Smooth muscle cell (in vitro differentiated cells): Measurements from ENCODE around the gene COL5A3. TPM values are rescaled to one million over a fixed set of nuclear protein-coding genes. Genes with fewer than 3 reads are reported as not detected.

Source experiments
- DNase-seq: peaks from one replicate; lab custom pipeline; 2025; ENCODE audit not compliant: unreplicated experiment; lab: John Stamatoyannopoulos, UW
- H2AFZ ChIP-seq: fragments of 200-600 bp; sonication (generic); 2 replicates; pipeline ENCODE4 v1.6.0; 2016; ENCODE audit warnings: antibody characterized with exemption, low read depth, mild to moderate bottlenecking
- H3F3A ChIP-seq: fragments of 200-600 bp; sonication (generic); 2 replicates; pipeline ENCODE4 v1.6.0; 2017; ENCODE audit warnings: antibody characterized with exemption, low read depth
- H3K27ac ChIP-seq: fragments of 200-600 bp; sonication (generic); 2 replicates; pipeline ENCODE4 v1.5.1; 2016; ENCODE audit warnings: low read depth, mild to moderate bottlenecking
- H3K27me3 ChIP-seq: fragments of 200-600 bp; sonication (generic); 2 replicates; pipeline ENCODE4 v1.6.1; 2016; ENCODE audit warnings: low read depth, mild to moderate bottlenecking
- H3K36me3 ChIP-seq: fragments of 200-600 bp; sonication (generic); 2 replicates; pipeline ENCODE4 v1.5.1; 2016; ENCODE audit warnings: low read depth
- H3K4me1 ChIP-seq: fragments of 200-600 bp; sonication (generic); 2 replicates; pipeline ENCODE4 v1.5.1; 2016; ENCODE audit warnings: low read depth
- H3K4me2 ChIP-seq: fragments of 200-600 bp; sonication (generic); 2 replicates; pipeline ENCODE4 v1.6.0; 2016; ENCODE audit warnings: mild to moderate bottlenecking
- H3K4me3 ChIP-seq: fragments of 200-600 bp; sonication (generic); 2 replicates; pipeline ENCODE4 v1.5.1; 2016; ENCODE audit warnings: mild to moderate bottlenecking
- H3K79me2 ChIP-seq: fragments of 200-600 bp; sonication (generic); 2 replicates; pipeline ENCODE4 v1.6.0; 2016; ENCODE audit warnings: low read depth, mild to moderate bottlenecking
- H3K9ac ChIP-seq: fragments of 200-600 bp; sonication (generic); 2 replicates; pipeline ENCODE4 v1.6.0; 2016; ENCODE audit warnings: low read depth
- H3K9me3 ChIP-seq: fragments of 200-600 bp; sonication (generic); replicated peaks from 2 replicates; pipeline ENCODE4 v1.5.1; 2016; ENCODE audit warnings: low read depth
- H4K20me1 ChIP-seq: fragments of 200-600 bp; sonication (generic); 2 replicates; pipeline ENCODE4 v1.6.0; 2016; ENCODE audit warnings: low read depth
- CTCF ChIP-seq: fragments of 200-600 bp; sonication (generic); IDR thresholded peaks from 2 replicates; pipeline ENCODE4 v1.5.1; 2017; ENCODE audit warnings: borderline replicate concordance, mild to moderate bottlenecking, antibody characterized with exemption; ENCODE audit not compliant: insufficient read depth, poor library complexity, severe bottlenecking
- WGBS: methylation state at CpG from one replicate; pipeline ENCODE4 v1.1.7; 2016; ENCODE audit warnings: low lambda C conversion rate; 5-methylcytosine and 5-hydroxymethylcytosine counted together
- polyA plus RNA-seq: library from polyadenylated mRNA; unstranded; fragments of >200 nt; fragmentation: Nextera tagmentation; extraction: Ambion mirVana; gene quantifications from 2 replicates; pipeline ENCODE4 v1.2.1, GENCODE V29; 2016
- total RNA-seq: library from RNA; depleted of rRNA; stranded (reverse); fragments of >200 nt; gene quantifications from 2 replicates; pipeline ENCODE4 v1.2.3, GENCODE V29; 2014

COL5A3 gene
- total and polyA plus RNA-seq, 2 experiments from 2014 or later, result 12.8 to 14.4 TPM

- no peak overlapping the region for H2AFZ ChIP-seq
- no peak for DNase-seq
- WGBS, result 31% methylated on average over 14 of the region's 22 CpGs
- H3F3A ChIP-seq, result peaks cover 16% of the 10 kb centered on the region
- no peaks in the 10 kb centered on the region for H3K9me3 ChIP-seq
- H4K20me1 ChIP-seq, result no peaks in the 10 kb centered on the region
- no peak overlapping the region for H3K27ac ChIP-seq
- no peak for TF ChIP-seq CTCF
- peaks cover 34% of the 10 kb centered on the region for H3K27me3 ChIP-seq
- no peaks in the 10 kb centered on the region for H3K36me3 ChIP-seq
- H3K4me3 ChIP-seq, result peak overlapping the region; percentile 27
- H3K4me1 ChIP-seq, result peaks cover 3% of the 10 kb centered on the region
- no peak overlapping the region for H3K9ac ChIP-seq
- H3K79me2 ChIP-seq, result no peaks in the 10 kb centered on the region
- H3K4me2 ChIP-seq, result peak overlapping the region; percentile 75
These were observed 535 bp downstream of the COL5A3 start for GRCh38 chr19:10009714-10010224.

DNA sequence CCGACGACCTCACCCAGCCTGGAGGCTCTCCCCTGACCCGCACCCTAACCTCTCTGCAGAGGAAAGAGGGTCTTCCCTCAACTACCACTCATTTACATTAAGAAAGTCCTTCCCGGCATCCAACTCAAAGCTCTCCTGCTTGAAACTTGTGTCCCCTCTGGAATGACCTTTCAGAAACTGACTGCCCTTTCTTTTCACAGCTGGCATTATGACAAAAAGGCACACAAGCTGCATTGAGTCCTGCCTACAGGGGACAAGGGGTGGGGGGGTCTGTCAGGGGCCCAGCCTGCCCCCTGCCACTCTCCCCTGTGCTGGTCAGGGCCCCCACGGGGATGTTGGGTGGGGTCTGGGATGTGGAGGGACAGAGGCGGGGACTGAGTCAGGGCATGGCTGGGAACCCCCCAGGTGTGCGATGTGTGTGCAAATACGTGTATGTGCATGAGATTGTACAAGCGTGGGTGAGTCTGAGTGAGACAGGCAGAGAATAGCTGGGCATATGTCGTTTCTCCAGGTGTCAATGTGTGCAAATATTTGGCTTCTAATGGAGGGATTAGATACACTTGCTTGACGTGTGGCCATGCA lies 2.0 kb downstream of the COL5A3 start:
- peak overlapping the region; percentile 75 for H3K4me2 ChIP-seq
- TF ChIP-seq CTCF, result no peak

GRCh38 chr19:10007371-10008183 lies 2.7 kb downstream of the COL5A3 start:
- Histone ChIP-seq H3K4me3 (no peak overlapping the region), H3K27ac (peak overlapping the region; percentile 83), H3K36me3 (no peaks in the 10 kb centered on the region), H3K4me1 (peaks cover 3% of the 10 kb centered on the region), H3K4me2 (peak overlapping the region; percentile 75), H2AFZ (no peak overlapping the region), H3F3A (peaks cover 16% of the 10 kb centered on the region), H3K27me3 (peaks cover 19% of the 10 kb centered on the region), H4K20me1 (no peaks in the 10 kb centered on the region), H3K9ac (peak overlapping the region; percentile 26), H3K9me3 (no peaks in the 10 kb centered on the region), H3K79me2 (no peaks in the 10 kb centered on the region)
- no peak for DNase-seq
- 32% methylated on average over 3 of the region's 13 CpGs for WGBS
- TF ChIP-seq CTCF, result no peak

More for the DNA sequence above, 2.0 kb downstream of the COL5A3 start:
- no peaks in the 10 kb centered on the region for H3K79me2 ChIP-seq
- 52% methylated on average over 11 of the region's 11 CpGs for WGBS
- H4K20me1 ChIP-seq, result no peaks in the 10 kb centered on the region
- peaks cover 3% of the 10 kb centered on the region for H3K4me1 ChIP-seq
- DNase-seq, result no peak
- peak overlapping the region; percentile 26 for H3K9ac ChIP-seq
- peak overlapping the region; percentile 83 for H3K27ac ChIP-seq
- H2AFZ ChIP-seq, result no peak overlapping the region
- H3F3A ChIP-seq, result peaks cover 16% of the 10 kb centered on the region
- no peaks in the 10 kb centered on the region for H3K36me3 ChIP-seq
- no peak overlapping the region for H3K4me3 ChIP-seq
- H3K9me3 ChIP-seq, result no peaks in the 10 kb centered on the region
- peaks cover 25% of the 10 kb centered on the region for H3K27me3 ChIP-seq
